Liver (tissue), 9 donors: Measurements from ENCODE around the gene SERP2. TPM values are rescaled to one million over a fixed set of nuclear protein-coding genes. Genes with fewer than 3 reads are reported as not detected.

ENCODE experiments used
- DNase-seq: peaks from one replicate; pipeline ENCODE4 v3.0.0-alpha.2; 2017; ENCODE audit warnings: low spot score
- H3K27ac ChIP-seq, 2 donors: one replicate each; pipeline ENCODE4 v1.7.0; 2013; ENCODE audit warnings: inconsistent platforms in 2 of 2, low read length in 2 of 2, control low read depth in 1 of 2, low read depth in 1 of 2, mild to moderate bottlenecking in 1 of 2
- H3K27me3 ChIP-seq, 4 donors: one replicate each; pipeline versions ENCODE4 v1.6.1 to v1.7.0; 2013; ENCODE audit warnings: low read length in 3 of 4, inconsistent platforms in 1 of 4, mild to moderate bottlenecking in 1 of 4, moderate library complexity in 1 of 4; ENCODE audit not compliant: control insufficient read depth in 4 of 4, insufficient read depth in 4 of 4
- H3K36me3 ChIP-seq, 4 donors: one replicate each; pipeline versions ENCODE4 v1.6.1 to v1.7.0; 2013; ENCODE audit warnings: low read length in 3 of 4, mild to moderate bottlenecking in 3 of 4, low read depth in 1 of 4, moderate library complexity in 1 of 4; ENCODE audit not compliant: control insufficient read depth in 4 of 4, insufficient read depth in 3 of 4
- H3K4me1 ChIP-seq, 4 donors: one replicate each; pipeline versions ENCODE4 v1.6.1 to v1.7.0; 2013; ENCODE audit warnings: low read length in 3 of 4, mild to moderate bottlenecking in 3 of 4, moderate library complexity in 1 of 4; ENCODE audit not compliant: control insufficient read depth in 4 of 4, insufficient read depth in 4 of 4
- H3K4me3 ChIP-seq, 3 donors: one replicate each; pipeline versions ENCODE4 v1.6.1 to v1.7.0; 2013; ENCODE audit warnings: low read length in 3 of 3, control low read depth in 1 of 3, low read depth in 1 of 3, mild to moderate bottlenecking in 1 of 3
- H3K9ac ChIP-seq, 2 donors: one replicate each; pipeline ENCODE4 v1.7.0; 2013; ENCODE audit warnings: low read length in 2 of 2, mild to moderate bottlenecking in 2 of 2, moderate library complexity in 2 of 2, control low read depth in 1 of 2, low read depth in 1 of 2
- H3K9me3 ChIP-seq, 4 donors: one replicate each; pipeline versions ENCODE4 v1.6.1 to v1.7.0; 2013; ENCODE audit warnings: low read length in 3 of 4; ENCODE audit not compliant: control insufficient read depth in 4 of 4
- ATF3 ChIP-seq: IDR thresholded peaks from 2 replicates; pipeline ENCODE4 v1.6.1; 2016; ENCODE audit warnings: antibody characterized with exemption
- CTCF ChIP-seq: fragments of 150-350 bp; IDR thresholded peaks from 2 replicates; pipeline ENCODE4 v1.5.1; 2017; ENCODE audit warnings: improper control_type of control experiment, low read depth, low read length; ENCODE audit not compliant: missing input control
- EGR1 ChIP-seq, 2 donors: IDR thresholded peaks; 2 replicates each; pipeline ENCODE4 v1.6.1; 2016 to 2018; ENCODE audit warnings: antibody characterized with exemption in 2 of 2, low read depth in 2 of 2
- FOXA1 ChIP-seq: IDR thresholded peaks from 2 replicates; pipeline ENCODE4 v1.6.1; 2016; ENCODE audit warnings: antibody characterized with exemption
- FOXA2 ChIP-seq: IDR thresholded peaks from 2 replicates; pipeline ENCODE4 v1.6.1; 2016; ENCODE audit warnings: antibody characterized with exemption
- GABPA ChIP-seq, 2 donors: IDR thresholded peaks in 1 of 2; conservative IDR thresholded peaks in 1 of 2; 2 replicates each; pipeline ENCODE4 v1.6.1; 2016; ENCODE audit warnings: antibody characterized with exemption in 2 of 2, mild to moderate bottlenecking in 1 of 2, moderate library complexity in 1 of 2
- HNF4A ChIP-seq, 2 donors: conservative IDR thresholded peaks; 2 replicates each; pipeline ENCODE4 v1.6.1; 2016; ENCODE audit warnings: antibody characterized with exemption in 2 of 2, mild to moderate bottlenecking in 2 of 2
- HNF4G ChIP-seq: IDR thresholded peaks from 2 replicates; pipeline ENCODE4 v1.6.1; 2016; ENCODE audit warnings: antibody characterized with exemption
- JUND ChIP-seq, 2 donors: IDR thresholded peaks; 2 replicates each; pipeline ENCODE4 v1.6.1; 2016; ENCODE audit warnings: antibody characterized with exemption in 2 of 2
- MAX ChIP-seq: IDR thresholded peaks from 2 replicates; pipeline ENCODE4 v1.6.1; 2016; ENCODE audit warnings: antibody characterized with exemption
- NR2F2 ChIP-seq: IDR thresholded peaks from 2 replicates; pipeline ENCODE4 v1.6.1; 2016; ENCODE audit warnings: antibody characterized with exemption
- RAD21 ChIP-seq, 2 donors: IDR thresholded peaks; 2 replicates each; pipeline ENCODE4 v1.6.1; 2016; ENCODE audit warnings: antibody characterized with exemption in 2 of 2, mild to moderate bottlenecking in 2 of 2
- REST ChIP-seq: IDR thresholded peaks from 2 replicates; pipeline ENCODE4 v1.6.1; 2016; ENCODE audit warnings: antibody characterized with exemption, mild to moderate bottlenecking
- RXRA ChIP-seq, 2 donors: IDR thresholded peaks; 2 replicates each; pipeline ENCODE4 v1.6.1; 2017 to 2018; ENCODE audit warnings: antibody characterized with exemption in 2 of 2, mild to moderate bottlenecking in 1 of 2
- TAF1 ChIP-seq: conservative IDR thresholded peaks from 2 replicates; pipeline ENCODE4 v1.6.1; 2016; ENCODE audit warnings: antibody characterized with exemption, mild to moderate bottlenecking
- YY1 ChIP-seq: IDR thresholded peaks from 2 replicates; pipeline ENCODE4 v1.6.1; 2016; ENCODE audit warnings: antibody characterized with exemption, mild to moderate bottlenecking
- ZBTB33 ChIP-seq: IDR thresholded peaks from 2 replicates; pipeline ENCODE4 v1.6.1; 2016; ENCODE audit warnings: antibody characterized with exemption
- WGBS: extraction: QIAGEN DNeasy Blood & Tissue Kit; methylation state at CpG from one replicate; pipeline ENCODE4 v1.1.7; 2013; 5-methylcytosine and 5-hydroxymethylcytosine counted together
- polyA plus RNA-seq, 2 donors: library from polyadenylated mRNA; stranded (reverse) in 1 of 2; unstranded in 1 of 2; fragments of 200-250 nt in 1 of 2; fragments of >200 nt in 1 of 2; fragmentation: Nextera tagmentation in 1 of 2; extraction: Ambion mirVana in 1 of 2; gene quantifications; one replicate each; pipeline versions ENCODE4 v1.2.1 to v1.2.3, GENCODE V29; 2013 to 2015
- total RNA-seq, 2 donors: library from RNA; depleted of rRNA; stranded (reverse); fragments of >200 nt; gene quantifications; one replicate each; pipeline ENCODE4 v1.2.3, GENCODE V29; 2014
- donor health status: healthy.
- donor health status: healthy.
- donor health status: healthy.
- donor health status: healthy.
- donor health status: healthy.

Gene SERP2
- total and polyA plus RNA-seq, 4 donors: 2.0 to 4.6 (median 3.6) TPM

GRCh38 chr13:44352671-44353070 lies 21.0 kb upstream of the SERP2 start:
- Histone ChIP-seq H3K36me3 (no peaks in the 10 kb centered on the region), H3K9ac (no peak overlapping the region), H3K4me3 (no peak overlapping the region), H3K27ac (no peak overlapping the region), H3K4me1 (peaks cover 0 to 6% (median 0%) of the 10 kb centered on the region in 4 donors), H3K27me3 (no peaks in the 10 kb centered on the region), H3K9me3 (no peaks in the 10 kb centered on the region)
- TF ChIP-seq ATF3 (no peak), EGR1 (IDR thresholded peaks at IDR 0.05; ENCODE audit: low read depth in 2 of 2) (no peak), GABPA (IDR thresholded peaks at IDR 0.05 in 1 of 2, conservative IDR thresholded peaks at IDR 0.05 in 1 of 2) (no peak), FOXA2 (no peak), YY1 (no peak), TAF1 (no peak), REST (no peak), NR2F2 (no peak), RXRA (IDR thresholded peaks at IDR 0.05) (no peak), JUND (IDR thresholded peaks at IDR 0.05) (no peak), RAD21 (IDR thresholded peaks at IDR 0.05) (no peak), HNF4G (no peak), ZBTB33 (no peak)
- no peak for DNase-seq
- 95% methylated on average over 2 of the region's 2 CpGs for WGBS

GRCh38 chr13:44354331-44354730 lies 19.3 kb upstream of the SERP2 start:
- Histone ChIP-seq H3K9me3 (no peaks in the 10 kb centered on the region), H3K27ac (no peak overlapping the region), H3K4me1 (peaks cover 0 to 6% (median 0%) of the 10 kb centered on the region in 4 donors), H3K4me3 (no peak overlapping the region), H3K36me3 (no peaks in the 10 kb centered on the region), H3K9ac (no peak overlapping the region), H3K27me3 (no peaks in the 10 kb centered on the region)
- TF ChIP-seq TAF1 (no peak), ATF3 (no peak), ZBTB33 (no peak), REST (no peak), CTCF (no peak), FOXA2 (no peak), MAX (no peak), HNF4G (no peak), HNF4A (conservative IDR thresholded peaks at IDR 0.05) (no peak), NR2F2 (no peak), FOXA1 (no peak)
- DNase-seq: no peak
- WGBS: 81% methylated on average over 1 of the region's 1 CpG
